Astrocyte (in vitro differentiated cells and primary cell): ENCODE data around the gene RIMS4. TPM values are rescaled to one million over a fixed set of nuclear protein-coding genes. Genes with fewer than 3 reads are reported as not detected.

Experiments
- total RNA-seq: library from RNA; stranded (reverse); gene quantifications from 2 replicates; pipeline ENCODE4 v1.2.1, GENCODE V29; 2021

RIMS4 gene
- total RNA-seq, 1 donor from 2014 or later: 0.48 TPM

Other genes with a start within 250 kb of the RIMS4 start
- gene PKIG, start 228.0 kb downstream of the RIMS4 start, total RNA-seq: 27.8 and 30.1 TPM in 2 replicates
- gene ADA, start 158.8 kb downstream of the RIMS4 start, total RNA-seq: 67.5 and 68.5 TPM in 2 replicates
- not detected in 2 replicates for gene CCN5, start 95.2 kb downstream of the RIMS4 start, total RNA-seq
- 0.14 and 0.17 TPM in 2 replicates for gene KCNK15, start 64.7 kb downstream of the RIMS4 start, total RNA-seq
- 228 and 236 TPM in 2 replicates for gene YWHAB, start 75.2 kb upstream of the RIMS4 start, total RNA-seq
- gene PABPC1L, start 99.5 kb upstream of the RIMS4 start, total RNA-seq: 48.7 and 50.2 TPM in 2 replicates
- gene TOMM34, start 149.9 kb upstream of the RIMS4 start, total RNA-seq: 36.9 and 45.8 TPM in 2 replicates
- gene STK4, start 156.0 kb upstream of the RIMS4 start, total RNA-seq: 32.9 and 41.4 TPM in 2 replicates